Choroid plexus epithelial cell (primary cell): Measurements from ENCODE around the gene KCNJ4.

Experiments used
- DNase-seq: peaks from one replicate; pipeline ENCODE4 v3.0.0-alpha.2; 2010; ENCODE audit warnings: low read depth
- H3K4me3 ChIP-seq: 2 replicates; pipeline ENCODE4 v1.5.1; 2011; ENCODE audit warnings: low read depth, mild to moderate bottlenecking, control low read depth, low read length, moderate library complexity
- CTCF ChIP-seq: conservative IDR thresholded peaks from 2 replicates; pipeline ENCODE4 v1.5.1; 2011; ENCODE audit warnings: low read depth, mild to moderate bottlenecking, control low read depth, inconsistent platforms, low read length, moderate library complexity

KCNJ4 gene

GRCh38 chr22:38490915-38491314, 35.9 kb upstream of the KCNJ4 start:
- no peak for TF ChIP-seq CTCF
- no peak overlapping the region for H3K4me3 ChIP-seq
- peak; percentile 94 for DNase-seq

- TF ChIP-seq CTCF: no peak
- no peak overlapping the region for H3K4me3 ChIP-seq
- no peak for DNase-seq
Observed at GRCh38 chr22:38490475-38490874, 35.5 kb upstream of the KCNJ4 start.

GRCh38 chr22:38489561-38490145, 34.7 kb upstream of the KCNJ4 start:
- DNase-seq: peak; percentile 76
- no peak overlapping the region for H3K4me3 ChIP-seq
- no peak for TF ChIP-seq CTCF

- DNase-seq: no peak
- no peak overlapping the region for H3K4me3 ChIP-seq
- TF ChIP-seq CTCF: no peak
Observed at GRCh38 chr22:38489142-38489541, 34.1 kb upstream of the KCNJ4 start.

- no peak overlapping the region for H3K4me3 ChIP-seq
- no peak for TF ChIP-seq CTCF
- no peak for DNase-seq
Observed at GRCh38 chr22:38487946-38488345, 32.9 kb upstream of the KCNJ4 start.

- TF ChIP-seq CTCF: no peak
- H3K4me3 ChIP-seq: no peak overlapping the region
- DNase-seq: no peak
Observed at GRCh38 chr22:38485783-38486182, 30.8 kb upstream of the KCNJ4 start.

GRCh38 chr22:38484244-38484643, 29.2 kb upstream of the KCNJ4 start:
- no peak for DNase-seq
- TF ChIP-seq CTCF: no peak
- H3K4me3 ChIP-seq: no peak overlapping the region
